ENCODE results near the gene CTTNBP2NL.

DNA sequence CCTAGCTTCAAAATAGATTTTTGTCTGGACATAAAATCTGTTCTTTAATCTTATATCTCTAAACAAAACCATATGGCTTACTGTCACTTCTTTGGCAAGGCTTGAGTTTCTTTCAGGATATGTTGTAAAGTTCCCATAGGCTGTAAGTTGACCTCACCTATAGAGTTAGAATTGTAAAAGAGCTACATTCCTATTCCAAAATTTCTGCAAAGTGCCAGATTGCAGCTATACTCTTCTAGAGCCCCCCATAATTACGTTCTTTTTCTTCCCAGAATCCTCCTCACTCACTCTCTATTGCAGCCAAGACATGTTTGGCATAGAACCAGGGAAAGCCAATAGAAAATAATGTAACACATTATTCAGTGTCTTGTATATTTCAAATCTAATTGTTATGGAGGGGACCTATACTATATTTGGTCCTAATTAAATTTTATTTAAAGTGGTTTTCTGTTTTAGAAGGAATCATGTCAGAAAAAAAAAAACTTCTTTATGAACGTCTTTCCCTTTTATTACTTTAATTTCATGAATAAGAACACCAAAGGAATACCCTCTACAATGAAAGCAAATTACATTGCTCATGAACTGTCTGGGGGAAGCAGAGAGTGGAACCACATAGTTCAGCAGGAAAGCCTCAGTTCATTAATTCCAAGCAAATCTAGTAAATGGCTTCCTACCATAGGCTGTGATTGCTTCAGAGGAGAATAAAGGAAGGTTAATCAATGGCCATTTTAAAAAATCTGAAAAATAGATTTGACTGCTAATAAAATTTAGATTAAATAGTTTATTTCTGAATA, 22.3 kb downstream of the CTTNBP2NL start:
- TF ChIP-seq, protein P1, sequence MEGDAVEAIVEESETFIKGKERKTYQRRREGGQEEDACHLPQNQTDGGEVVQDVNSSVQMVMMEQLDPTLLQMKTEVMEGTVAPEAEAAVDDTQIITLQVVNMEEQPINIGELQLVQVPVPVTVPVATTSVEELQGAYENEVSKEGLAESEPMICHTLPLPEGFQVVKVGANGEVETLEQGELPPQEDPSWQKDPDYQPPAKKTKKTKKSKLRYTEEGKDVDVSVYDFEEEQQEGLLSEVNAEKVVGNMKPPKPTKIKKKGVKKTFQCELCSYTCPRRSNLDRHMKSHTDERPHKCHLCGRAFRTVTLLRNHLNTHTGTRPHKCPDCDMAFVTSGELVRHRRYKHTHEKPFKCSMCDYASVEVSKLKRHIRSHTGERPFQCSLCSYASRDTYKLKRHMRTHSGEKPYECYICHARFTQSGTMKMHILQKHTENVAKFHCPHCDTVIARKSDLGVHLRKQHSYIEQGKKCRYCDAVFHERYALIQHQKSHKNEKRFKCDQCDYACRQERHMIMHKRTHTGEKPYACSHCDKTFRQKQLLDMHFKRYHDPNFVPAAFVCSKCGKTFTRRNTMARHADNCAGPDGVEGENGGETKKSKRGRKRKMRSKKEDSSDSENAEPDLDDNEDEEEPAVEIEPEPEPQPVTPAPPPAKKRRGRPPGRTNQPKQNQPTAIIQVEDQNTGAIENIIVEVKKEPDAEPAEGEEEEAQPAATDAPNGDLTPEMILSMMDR (IDR thresholded peaks at IDR 0.05) = no peak
- TF ChIP-seq POLR2AphosphoS5 (IDR thresholded peaks at IDR 0.05) (no peak), POLR2A (IDR thresholded peaks at IDR 0.05) (no peak), EP300 (IDR thresholded peaks at IDR 0.05; ENCODE audit: low read depth) (no peak)
